GM18502 (cell line): ENCODE results near the gene DNAH6.

Source experiments
- ATAC-seq: cut with Tn5 transposase; IDR thresholded peaks from one replicate; pipeline ENCODE4 v1.9.1; 2021; ENCODE audit warnings: mild to moderate bottlenecking; ENCODE audit not compliant: unreplicated experiment, poor library complexity

Gene DNAH6

GRCh38 chr2:84676295-84676694 lies 160.0 kb downstream of the DNAH6 start:
- no peak for ATAC-seq

- ATAC-seq: no peak
These were observed 161.9 kb downstream of the DNAH6 start for GRCh38 chr2:84678214-84678613.

GRCh38 chr2:84686783-84687476 lies 170.6 kb downstream of the DNAH6 start:
- ATAC-seq: no peak

GRCh38 chr2:84687498-84688149 lies 171.3 kb downstream of the DNAH6 start:
- ATAC-seq: no peak

GRCh38 chr2:84690225-84690624 lies 173.9 kb downstream of the DNAH6 start:
- ATAC-seq: no peak

- ATAC-seq: no peak
These were observed 177.9 kb downstream of the DNAH6 start for GRCh38 chr2:84694088-84694622.

- ATAC-seq: no peak
These were observed 181.6 kb downstream of the DNAH6 start for GRCh38 chr2:84697895-84698294.

- ATAC-seq: no peak
These were observed 183.7 kb downstream of the DNAH6 start for GRCh38 chr2:84700006-84700405.

- ATAC-seq: no peak
These were observed 185.6 kb downstream of the DNAH6 start for GRCh38 chr2:84701880-84702279.

GRCh38 chr2:84702941-84703340 lies 186.6 kb downstream of the DNAH6 start:
- ATAC-seq: no peak

GRCh38 chr2:84703831-84704230 lies 187.5 kb downstream of the DNAH6 start:
- ATAC-seq: no peak

GRCh38 chr2:84704505-84705244 lies 188.4 kb downstream of the DNAH6 start:
- ATAC-seq: no peak

GRCh38 chr2:84705858-84706257 lies 189.6 kb downstream of the DNAH6 start:
- no peak for ATAC-seq

- ATAC-seq: no peak
These were observed 192.1 kb downstream of the DNAH6 start for GRCh38 chr2:84708442-84708841.

- ATAC-seq: no peak
These were observed 195.4 kb downstream of the DNAH6 start for GRCh38 chr2:84711651-84712050.

- no peak for ATAC-seq
These were observed 197.1 kb downstream of the DNAH6 start for GRCh38 chr2:84713441-84713840.

- ATAC-seq: no peak
These were observed 200.3 kb downstream of the DNAH6 start for GRCh38 chr2:84716564-84716963.

- no peak for ATAC-seq
These were observed 201.0 kb downstream of the DNAH6 start for GRCh38 chr2:84717302-84717701.

- ATAC-seq: no peak
These were observed 203.1 kb downstream of the DNAH6 start for GRCh38 chr2:84719434-84719833.

- no peak for ATAC-seq
These were observed 207.5 kb downstream of the DNAH6 start for GRCh38 chr2:84723831-84724230.

GRCh38 chr2:84725717-84726116 lies 209.4 kb downstream of the DNAH6 start:
- ATAC-seq: no peak
